ENCODE results near the gene TCF4. TPM values are rescaled to one million over a fixed set of nuclear protein-coding genes. Genes with fewer than 3 reads are reported as not detected.

TCF4 gene
- total RNA-seq, 8 experiments from 2014 or later, result 21.1 to 102 (median 47.2) TPM

DNA sequence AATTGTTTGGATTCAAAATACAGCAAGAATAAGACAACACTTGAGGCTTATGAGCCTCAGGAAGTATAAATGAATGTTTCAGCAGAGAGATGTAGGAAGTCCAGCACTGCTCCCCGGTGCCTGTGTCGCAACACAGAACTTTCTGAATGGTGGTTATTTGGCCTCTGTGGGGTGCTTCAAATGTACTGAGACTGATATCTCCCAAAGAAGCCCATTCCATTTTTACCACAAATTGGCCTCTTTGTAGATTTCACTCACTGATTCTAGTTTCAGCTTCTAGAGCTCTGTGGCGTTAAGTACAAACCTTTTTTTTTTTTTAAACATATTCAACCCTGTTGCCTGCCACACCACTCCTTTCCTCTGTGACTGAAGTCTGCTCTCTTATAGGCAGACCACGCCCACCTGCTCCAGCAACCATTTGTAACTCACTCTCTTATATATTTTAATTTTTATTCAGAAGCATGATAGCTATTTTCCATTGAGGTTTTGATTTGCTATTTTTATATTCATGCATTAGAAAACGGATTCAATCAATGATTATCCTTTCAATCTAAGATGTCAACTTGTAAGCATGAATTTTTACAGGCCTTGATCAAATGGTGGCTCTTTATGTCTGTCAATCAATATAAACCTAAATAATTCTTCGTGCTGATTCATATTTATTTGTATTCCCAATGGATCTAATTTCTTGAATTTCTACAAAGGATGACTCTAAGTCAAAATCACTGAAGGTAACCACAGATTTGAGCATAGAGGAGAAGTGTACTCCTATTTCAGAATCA lies 351.7 kb downstream of the TCF4 start:
- H3K4me1 ChIP-seq (replicated peaks in 1 of 2), result peaks cover 0 to 2% of the 10 kb centered on the region in 2 donors
- in situ Hi-C loops (cut with MboI; ENCODE audit: low pct_unique_long_range_greater_than_20kb in 2 of 9, low sequenced_read_pairs in 9 of 9, unreplicated experiment in 9 of 9), result loop anchor here in 5 of 9 experiments (10.0 to 25.0 kb wide), 4 partner anchors 551 to 1351 kb away; no protein-coding TSS in a partner anchor
- H3K4me3 ChIP-seq, result no peak overlapping the region
- no peak overlapping the region for H3K27ac ChIP-seq
- ATAC-seq (replicated peaks in 6 of 8), result peak in 2 of 8 experiments; percentile 46 to 64
- 50 to 100% (median 81%) methylated on average over 1 to 6 of the region's 6 CpGs; no CpG with 5 or more reads in 1 of the 10 experiments for WGBS, 10 experiments

DNA sequence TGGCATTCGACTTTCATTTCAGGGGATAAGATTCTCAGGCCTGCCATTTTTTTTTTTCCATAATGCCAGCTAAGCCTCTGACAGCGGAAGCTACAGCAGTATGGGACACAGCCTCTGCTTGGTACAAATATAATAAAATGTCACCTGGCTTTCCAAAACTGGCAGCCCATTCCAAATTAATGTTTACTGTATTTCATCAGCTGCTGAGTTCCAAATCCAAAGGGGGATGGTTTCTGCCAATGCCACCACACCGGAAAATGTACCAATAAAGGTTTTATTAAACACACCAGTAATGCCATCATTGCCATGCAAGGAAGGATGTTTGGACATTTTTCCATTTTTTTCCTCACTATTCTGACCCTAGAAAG lies 352.9 kb downstream of the TCF4 start:
- Histone ChIP-seq H3K4me1 (replicated peaks in 1 of 2) (peaks cover 0 to 2% of the 10 kb centered on the region in 2 donors), H3K4me3 (no peak overlapping the region), H3K27ac (no peak overlapping the region)
- ATAC-seq (replicated peaks in 6 of 8), result no peak
- in situ Hi-C loops (cut with MboI; ENCODE audit: low pct_unique_long_range_greater_than_20kb in 2 of 9, low sequenced_read_pairs in 9 of 9, unreplicated experiment in 9 of 9), result loop anchor here in 5 of 9 experiments (10.0 to 25.0 kb wide), 4 partner anchors 552 to 1352 kb away; no protein-coding TSS in a partner anchor
- WGBS, 10 experiments, result 17 to 100% (median 80%) methylated on average over 1 to 3 of the region's 3 CpGs; no CpG with 5 or more reads in 1 of the 10 experiments

DNA sequence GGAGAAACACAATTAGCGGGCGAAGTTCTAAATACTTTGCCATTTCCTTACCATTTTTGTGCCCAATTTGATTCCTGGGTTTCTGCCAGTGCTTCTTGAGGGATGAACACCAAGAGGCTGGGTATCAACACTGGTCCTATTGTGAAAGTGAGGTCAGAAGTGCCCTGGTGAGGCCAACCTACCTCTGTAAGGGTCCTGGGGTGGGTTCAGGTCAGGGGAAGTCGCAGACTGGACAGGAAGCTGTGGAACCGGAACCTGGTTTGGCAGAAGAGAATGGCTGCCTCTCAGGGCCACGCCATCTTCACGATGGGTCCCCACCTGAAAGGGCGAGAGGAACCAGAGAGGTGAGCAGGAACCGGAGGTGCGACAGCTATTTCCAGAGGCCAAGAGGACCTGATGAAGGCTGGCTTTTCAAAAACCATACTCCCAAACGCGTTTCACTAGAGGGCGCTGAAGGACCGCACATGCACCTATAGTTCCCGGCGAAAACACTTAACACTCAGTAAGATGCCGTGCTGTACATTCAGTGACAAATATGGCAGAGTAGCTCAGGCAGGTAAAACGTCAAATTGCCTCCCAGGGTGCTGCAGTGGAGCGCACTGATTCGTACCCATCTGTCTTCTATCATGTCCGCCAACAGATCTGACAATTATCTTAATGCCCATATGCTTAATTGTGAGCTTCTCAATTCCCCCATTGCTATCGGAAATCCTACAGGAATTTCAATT lies 353.5 kb downstream of the TCF4 start:
- Histone ChIP-seq H3K4me3 (no peak overlapping the region), H3K4me1 (replicated peaks in 1 of 2) (peaks cover 0 to 2% of the 10 kb centered on the region in 2 donors), H3K27ac (no peak overlapping the region)
- in situ Hi-C loops (cut with MboI; ENCODE audit: low pct_unique_long_range_greater_than_20kb in 2 of 9, low sequenced_read_pairs in 9 of 9, unreplicated experiment in 9 of 9), result loop anchor here in 5 of 9 experiments (10.0 to 25.0 kb wide), 4 partner anchors 553 to 1353 kb away; no protein-coding TSS in a partner anchor
- WGBS, 10 experiments, result 23 to 95% (median 53%) methylated on average over 2 to 17 of the region's 21 CpGs; no CpG with 5 or more reads in 1 of the 10 experiments
- ATAC-seq (replicated peaks in 6 of 8), result peak; percentile 77 to 92 (median 84)

DNA sequence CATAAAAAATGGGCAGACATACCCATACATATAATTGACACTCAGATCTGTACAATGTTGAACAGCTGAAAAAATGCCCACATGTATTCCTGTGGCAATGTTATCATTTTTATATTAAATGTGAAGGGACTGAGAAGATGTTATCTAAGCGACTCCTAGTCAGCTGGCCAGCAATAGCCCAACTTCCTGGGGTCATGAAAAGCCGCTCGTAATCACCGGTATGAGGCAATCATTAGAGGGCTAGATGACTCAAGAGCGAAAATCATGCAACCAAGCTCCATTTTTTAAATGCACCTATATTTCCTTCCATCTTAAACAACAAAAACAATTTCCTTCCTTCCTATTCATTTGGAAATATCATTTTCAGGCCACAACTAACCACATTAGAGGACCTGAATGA lies 354.1 kb downstream of the TCF4 start:
- H3K27ac ChIP-seq, result no peak overlapping the region
- H3K4me3 ChIP-seq, result no peak overlapping the region
- WGBS, 10 experiments, result 94 to 100% (median 97%) methylated on average over 1 to 5 of the region's 5 CpGs; no CpG with 5 or more reads in 1 of the 10 experiments
- H3K4me1 ChIP-seq (replicated peaks in 1 of 2), result peaks cover 0 to 2% of the 10 kb centered on the region in 2 donors
- ATAC-seq (replicated peaks in 6 of 8), result no peak
- in situ Hi-C loops (cut with MboI; ENCODE audit: low pct_unique_long_range_greater_than_20kb in 2 of 9, low sequenced_read_pairs in 9 of 9, unreplicated experiment in 9 of 9), result loop anchor here in 5 of 9 experiments (10.0 to 25.0 kb wide), 4 partner anchors 553 to 1353 kb away; no protein-coding TSS in a partner anchor

GRCh38 chr18:55232506-55232905 lies 355.5 kb downstream of the TCF4 start:
- in situ Hi-C loops (cut with MboI; ENCODE audit: low pct_unique_long_range_greater_than_20kb in 2 of 9, low sequenced_read_pairs in 9 of 9, unreplicated experiment in 9 of 9), result loop anchor here in 5 of 9 experiments (10.0 to 25.0 kb wide), 4 partner anchors 555 to 1355 kb away; no protein-coding TSS in a partner anchor
- Histone ChIP-seq H3K4me3 (no peak overlapping the region), H3K4me1 (replicated peaks in 1 of 2) (peaks cover 5 to 6% of the 10 kb centered on the region in 2 donors), H3K27ac (no peak overlapping the region)
- WGBS, 10 experiments, result 82 to 100% (median 90%) methylated on average over 1 to 6 of the region's 6 CpGs
- no peak for ATAC-seq (replicated peaks in 6 of 8)

DNA sequence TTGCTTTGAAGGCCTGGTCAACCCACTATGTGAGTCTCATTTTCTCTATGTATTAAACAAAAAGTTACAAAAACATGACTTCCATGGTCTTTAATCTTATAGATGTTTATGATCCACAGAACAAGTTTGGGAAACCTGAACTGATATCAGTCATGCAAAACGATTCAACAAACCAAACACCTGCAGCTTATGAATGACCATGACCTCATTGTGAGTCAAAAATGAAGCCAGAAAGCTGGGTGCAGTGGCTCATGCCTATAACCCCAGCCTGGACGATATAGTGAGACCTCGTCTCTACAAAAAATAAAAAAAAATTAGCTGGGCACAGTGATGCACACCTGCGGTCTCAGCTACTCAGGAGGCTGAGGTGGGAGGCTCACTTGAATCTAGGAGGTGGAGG lies 358.3 kb downstream of the TCF4 start:
- peaks cover 5 to 8% of the 10 kb centered on the region in 2 donors for H3K4me1 ChIP-seq (replicated peaks in 1 of 2)
- H3K4me3 ChIP-seq, result no peak overlapping the region
- H3K27ac ChIP-seq, result no peak overlapping the region
- 70 to 100% (median 94%) methylated on average over 1 to 4 of the region's 4 CpGs for WGBS, 10 experiments
- in situ Hi-C loops (cut with MboI; ENCODE audit: low pct_unique_long_range_greater_than_20kb in 2 of 9, low sequenced_read_pairs in 9 of 9, unreplicated experiment in 9 of 9), result loop anchor here in 5 of 9 experiments (10.0 to 25.0 kb wide), 4 partner anchors 558 to 1358 kb away; no protein-coding TSS in a partner anchor
- ATAC-seq (replicated peaks in 6 of 8), result no peak

DNA sequence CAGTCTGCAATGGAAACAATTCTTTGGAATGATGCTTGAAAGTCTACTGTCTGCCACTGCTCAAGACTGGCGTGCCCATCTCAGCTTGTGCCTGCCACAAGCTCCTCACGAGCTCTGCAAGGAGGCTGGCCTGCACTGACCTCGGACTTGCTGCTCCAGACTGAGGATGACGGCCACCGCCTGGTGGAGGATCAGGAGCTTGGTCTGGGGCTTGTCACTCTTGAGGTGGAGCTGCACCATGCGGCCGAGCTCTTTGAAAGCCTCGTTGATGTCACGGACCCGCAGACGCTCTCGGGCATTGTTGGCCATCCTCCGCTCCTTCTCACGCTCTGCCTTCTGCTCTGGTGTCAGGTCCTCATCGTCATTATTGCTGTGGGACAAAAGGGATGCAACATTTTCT lies 359.3 kb downstream of the TCF4 start:
- peak in 2 of 8 experiments; percentile 25 to 36 for ATAC-seq (replicated peaks in 6 of 8)
- peaks cover 5 to 8% of the 10 kb centered on the region in 2 donors for H3K4me1 ChIP-seq (replicated peaks in 1 of 2)
- WGBS, 10 experiments, result 50 to 100% (median 94%) methylated on average over 1 to 9 of the region's 15 CpGs; no CpG with 5 or more reads in 3 of the 10 experiments
- no peak overlapping the region for H3K4me3 ChIP-seq
- H3K27ac ChIP-seq, result no peak overlapping the region
- in situ Hi-C loops (cut with MboI; ENCODE audit: low pct_unique_long_range_greater_than_20kb in 2 of 9, low sequenced_read_pairs in 9 of 9, unreplicated experiment in 9 of 9), result loop anchor here in 5 of 9 experiments (25.0 kb wide), 3 partner anchors 559 to 1359 kb away; no protein-coding TSS in a partner anchor

GRCh38 chr18:55228191-55228590 lies 359.8 kb downstream of the TCF4 start:
- H3K27ac ChIP-seq, result no peak overlapping the region
- no peak overlapping the region for H3K4me3 ChIP-seq
- WGBS, 10 experiments, result 0 to 100% (median 31%) methylated on average over 1 to 6 of the region's 6 CpGs; no CpG with 5 or more reads in 2 of the 10 experiments
- in situ Hi-C loops (cut with MboI; ENCODE audit: low pct_unique_long_range_greater_than_20kb in 2 of 9, low sequenced_read_pairs in 9 of 9, unreplicated experiment in 9 of 9), result loop anchor here in 5 of 9 experiments (25.0 kb wide), 3 partner anchors 559 to 1359 kb away; no protein-coding TSS in a partner anchor
- ATAC-seq (replicated peaks in 6 of 8), result peak in 5 of 8 experiments; percentile 47 to 93 (median 51)
- H3K4me1 ChIP-seq (replicated peaks in 1 of 2), result peaks cover 5 to 8% of the 10 kb centered on the region in 2 donors

GRCh38 chr18:55227771-55228170 lies 360.2 kb downstream of the TCF4 start:
- Histone ChIP-seq H3K4me1 (replicated peaks in 1 of 2) (peaks cover 5 to 9% of the 10 kb centered on the region in 2 donors), H3K4me3 (no peak overlapping the region), H3K27ac (no peak overlapping the region)
- in situ Hi-C loops (cut with MboI; ENCODE audit: low pct_unique_long_range_greater_than_20kb in 2 of 9, low sequenced_read_pairs in 9 of 9, unreplicated experiment in 9 of 9), result loop anchor here in 5 of 9 experiments (25.0 kb wide), 3 partner anchors 560 to 1360 kb away; no protein-coding TSS in a partner anchor
- WGBS, 10 experiments, result 64 to 100% (median 91%) methylated on average over 1 to 3 of the region's 3 CpGs
- ATAC-seq (replicated peaks in 6 of 8), result no peak

DNA sequence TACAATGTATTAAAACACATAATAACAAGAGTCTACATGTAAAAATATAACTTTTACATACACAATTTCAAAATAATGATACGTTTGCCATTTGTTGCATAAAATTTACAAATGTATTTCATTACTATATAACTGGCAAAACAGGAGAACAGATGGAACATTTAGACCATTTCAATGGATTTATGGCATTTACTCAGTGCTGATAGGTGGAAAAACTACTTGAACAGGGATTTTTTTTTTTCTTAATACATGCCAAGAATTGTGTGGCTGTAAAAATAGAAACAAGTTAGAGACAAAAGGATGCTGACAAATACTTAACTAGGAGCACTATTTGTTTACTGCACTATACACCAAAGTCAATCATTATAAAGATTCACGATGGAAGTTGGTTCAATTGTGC lies 361.9 kb downstream of the TCF4 start:
- no peak for ATAC-seq (replicated peaks in 6 of 8)
- H3K4me1 ChIP-seq (replicated peaks in 1 of 2), result peaks cover 7 to 22% of the 10 kb centered on the region in 2 donors
- H3K4me3 ChIP-seq, result no peak overlapping the region
- no peak overlapping the region for H3K27ac ChIP-seq
- in situ Hi-C loops (cut with MboI; ENCODE audit: low pct_unique_long_range_greater_than_20kb in 2 of 9, low sequenced_read_pairs in 9 of 9, unreplicated experiment in 9 of 9), result loop anchor here in 5 of 9 experiments (25.0 kb wide), 3 partner anchors 561 to 1361 kb away; no protein-coding TSS in a partner anchor
- WGBS, 10 experiments, result 0 to 83% (median 78%) methylated on average over 1 to 2 of the region's 2 CpGs; no CpG with 5 or more reads in 1 of the 10 experiments

DNA sequence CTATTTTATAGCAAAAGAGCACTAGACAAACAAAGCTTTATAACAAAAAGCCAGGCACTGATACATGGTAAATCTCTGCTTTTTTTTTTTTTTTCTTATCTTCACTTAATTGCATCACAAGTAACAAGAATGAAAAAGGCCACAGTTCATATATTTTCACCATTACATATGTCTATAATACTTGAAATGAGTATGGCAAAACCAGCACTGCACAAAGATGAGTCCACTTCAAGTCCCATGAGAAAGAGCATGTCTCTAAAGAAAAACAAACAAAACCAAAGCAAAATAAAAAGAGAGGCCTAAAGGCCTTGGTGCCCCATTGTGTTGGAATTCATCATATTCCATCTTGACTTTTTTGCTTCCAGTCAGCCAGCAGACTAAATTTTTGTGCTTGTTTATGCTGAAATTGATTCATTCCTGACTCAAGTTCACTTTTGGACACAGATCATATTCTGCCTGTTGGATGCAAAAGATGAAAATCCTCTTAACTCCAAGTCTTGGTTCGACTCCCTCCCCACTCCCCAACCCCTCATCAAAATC lies 363.8 kb downstream of the TCF4 start:
- WGBS, 10 experiments, result 14 to 100% (median 92%) methylated on average over 1 of the region's 1 CpG; no CpG with 5 or more reads in 3 of the 10 experiments
- Histone ChIP-seq H3K27ac (no peak overlapping the region), H3K4me3 (no peak overlapping the region), H3K4me1 (replicated peaks in 1 of 2) (peaks cover 7 to 23% of the 10 kb centered on the region in 2 donors)
- no peak for ATAC-seq (replicated peaks in 6 of 8)
- in situ Hi-C loops (cut with MboI; ENCODE audit: low pct_unique_long_range_greater_than_20kb in 2 of 9, low sequenced_read_pairs in 9 of 9, unreplicated experiment in 9 of 9), result loop anchor here in 2 of 9 experiments (25.0 kb wide), 2 partner anchors 537 to 1338 kb away; no protein-coding TSS in a partner anchor

GRCh38 chr18:55221622-55222021 lies 366.4 kb downstream of the TCF4 start:
- Histone ChIP-seq H3K4me3 (no peak overlapping the region), H3K4me1 (replicated peaks in 1 of 2) (peaks cover 2 to 19% of the 10 kb centered on the region in 2 donors), H3K27ac (no peak overlapping the region)
- in situ Hi-C loops (cut with MboI; ENCODE audit: low pct_unique_long_range_greater_than_20kb in 2 of 9, low sequenced_read_pairs in 9 of 9, unreplicated experiment in 9 of 9), result loop anchor here in 2 of 9 experiments (25.0 kb wide), 2 partner anchors 534 to 1341 kb away; no protein-coding TSS in a partner anchor
- ATAC-seq (replicated peaks in 6 of 8), result peak in 6 of 8 experiments; percentile 44 to 79 (median 59)
- WGBS, 10 experiments, result 0 to 83% (median 33%) methylated on average over 1 to 3 of the region's 3 CpGs
